HFF-Myc (cell line): ENCODE results near the gene SPATA18.

Experiments used
- DNase-seq: peaks from one replicate; pipeline ENCODE4 v3.0.0-alpha.2; 2011; ENCODE audit warnings: low read depth; ENCODE audit errors: extremely low read depth
- H3K4me3 ChIP-seq: replicated peaks from 2 replicates; pipeline ENCODE4 v1.5.1; 2011; ENCODE audit warnings: low read depth, mild to moderate bottlenecking, control low read depth, low read length
- TF ChIP-seq, protein P1 (sequence below): IDR thresholded peaks from 2 replicates; pipeline ENCODE4 v1.5.1; 2012; ENCODE audit warnings: mild to moderate bottlenecking, low read depth, low read length, control low read depth; ENCODE audit errors: missing control alignments

SPATA18 gene

DNA sequence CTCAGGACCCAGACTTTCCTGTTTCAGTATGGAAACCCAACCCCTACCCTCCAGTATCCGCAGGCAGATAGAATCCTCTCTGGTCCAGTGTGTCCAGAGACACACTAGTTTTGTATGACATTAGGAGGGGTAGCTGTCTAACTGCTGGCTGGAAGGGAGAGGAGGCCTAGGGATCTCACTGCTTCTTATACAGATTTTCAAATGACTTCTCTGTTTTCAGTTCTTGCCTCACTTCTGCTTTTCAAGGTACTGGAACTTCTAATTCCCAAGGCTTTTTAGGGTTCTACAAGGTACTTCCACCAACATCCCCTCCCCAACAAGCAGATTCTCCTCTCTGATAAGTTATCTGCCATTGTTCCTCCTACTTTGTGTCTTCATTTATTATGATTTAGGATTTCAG, 19.1 kb upstream of the SPATA18 start:
- no peak overlapping the region for H3K4me3 ChIP-seq
- DNase-seq, result no peak

DNA sequence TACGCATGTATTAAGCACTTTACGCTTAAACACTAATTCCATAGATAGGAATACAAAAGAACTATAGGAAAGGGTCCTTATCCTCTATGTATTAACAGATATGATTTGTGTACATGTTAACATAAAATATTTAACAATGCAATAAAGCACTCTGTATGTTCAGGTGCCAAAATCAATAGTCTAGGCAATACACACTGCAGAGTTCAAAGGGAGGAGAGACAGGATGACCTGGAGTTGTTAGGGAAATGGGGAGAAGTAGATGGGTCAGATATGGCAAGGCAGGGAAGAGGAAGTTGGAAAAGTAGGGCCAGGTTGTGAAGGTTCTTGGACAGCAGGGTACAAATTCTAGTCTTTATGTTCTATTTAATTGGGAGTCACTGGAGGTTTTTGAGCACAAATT, 15.9 kb upstream of the SPATA18 start:
- TF ChIP-seq, protein P1, sequence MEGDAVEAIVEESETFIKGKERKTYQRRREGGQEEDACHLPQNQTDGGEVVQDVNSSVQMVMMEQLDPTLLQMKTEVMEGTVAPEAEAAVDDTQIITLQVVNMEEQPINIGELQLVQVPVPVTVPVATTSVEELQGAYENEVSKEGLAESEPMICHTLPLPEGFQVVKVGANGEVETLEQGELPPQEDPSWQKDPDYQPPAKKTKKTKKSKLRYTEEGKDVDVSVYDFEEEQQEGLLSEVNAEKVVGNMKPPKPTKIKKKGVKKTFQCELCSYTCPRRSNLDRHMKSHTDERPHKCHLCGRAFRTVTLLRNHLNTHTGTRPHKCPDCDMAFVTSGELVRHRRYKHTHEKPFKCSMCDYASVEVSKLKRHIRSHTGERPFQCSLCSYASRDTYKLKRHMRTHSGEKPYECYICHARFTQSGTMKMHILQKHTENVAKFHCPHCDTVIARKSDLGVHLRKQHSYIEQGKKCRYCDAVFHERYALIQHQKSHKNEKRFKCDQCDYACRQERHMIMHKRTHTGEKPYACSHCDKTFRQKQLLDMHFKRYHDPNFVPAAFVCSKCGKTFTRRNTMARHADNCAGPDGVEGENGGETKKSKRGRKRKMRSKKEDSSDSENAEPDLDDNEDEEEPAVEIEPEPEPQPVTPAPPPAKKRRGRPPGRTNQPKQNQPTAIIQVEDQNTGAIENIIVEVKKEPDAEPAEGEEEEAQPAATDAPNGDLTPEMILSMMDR, result no peak
- no peak for DNase-seq
- H3K4me3 ChIP-seq, result no peak overlapping the region

More for the DNA sequence above, 19.1 kb upstream of the SPATA18 start:
- TF ChIP-seq, protein P1, result no peak

DNA sequence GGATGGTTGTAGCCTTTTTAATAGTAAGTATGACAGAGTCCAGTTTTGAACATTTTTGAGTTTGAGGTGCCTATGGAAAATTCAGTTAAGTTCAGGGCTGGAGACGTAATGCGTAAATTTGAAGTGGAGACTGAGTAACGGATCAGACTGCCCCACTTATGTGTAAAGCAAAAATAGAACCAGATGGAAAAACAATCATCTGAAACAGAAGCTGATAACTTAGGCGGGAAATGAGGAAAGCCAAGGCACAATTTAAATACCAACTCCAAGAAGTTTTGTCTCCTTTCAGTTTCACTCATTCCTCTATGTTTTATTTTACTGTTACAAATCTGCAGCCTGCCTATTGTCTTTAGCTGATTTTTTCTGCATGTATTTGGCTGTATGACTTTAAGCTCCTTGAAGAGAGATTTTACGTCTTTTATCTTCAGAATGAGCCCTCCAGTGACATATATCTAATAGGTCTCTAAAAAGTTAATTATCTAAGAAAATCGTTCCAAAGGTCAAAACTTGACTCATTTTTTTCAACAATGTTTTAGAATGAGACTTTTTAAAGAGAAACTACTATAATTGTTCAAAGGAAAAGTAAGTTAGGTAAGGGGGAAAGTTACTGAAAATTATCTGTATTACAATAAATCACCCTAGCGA, 14.1 kb upstream of the SPATA18 start:
- peak overlapping the region; percentile 68 for H3K4me3 ChIP-seq
- DNase-seq, result no peak
- TF ChIP-seq, protein P1, result no peak

DNA sequence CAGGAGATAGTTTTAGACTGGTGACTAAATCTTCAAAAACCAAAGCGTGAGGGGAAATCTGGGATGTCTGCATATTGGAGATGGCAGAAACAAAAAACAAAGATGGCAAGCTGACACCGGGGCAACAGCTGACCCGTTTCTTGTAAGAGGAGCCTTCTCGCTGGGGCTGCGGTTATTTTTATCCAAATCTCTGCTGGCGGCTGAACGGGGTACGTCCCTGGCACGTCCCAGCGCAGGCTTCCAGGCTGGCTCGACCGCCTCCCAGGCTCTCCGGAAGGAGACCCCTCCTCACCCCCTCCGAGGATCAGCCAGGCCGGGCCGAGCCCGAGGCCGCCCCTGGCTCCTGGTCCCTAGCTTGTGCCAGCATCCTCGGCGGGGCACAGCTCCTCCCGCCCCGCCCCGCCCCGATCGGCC, 13.4 kb upstream of the SPATA18 start:
- no peak for DNase-seq
- H3K4me3 ChIP-seq, result peak overlapping the region; percentile 68
- TF ChIP-seq, protein P1, result no peak

DNA sequence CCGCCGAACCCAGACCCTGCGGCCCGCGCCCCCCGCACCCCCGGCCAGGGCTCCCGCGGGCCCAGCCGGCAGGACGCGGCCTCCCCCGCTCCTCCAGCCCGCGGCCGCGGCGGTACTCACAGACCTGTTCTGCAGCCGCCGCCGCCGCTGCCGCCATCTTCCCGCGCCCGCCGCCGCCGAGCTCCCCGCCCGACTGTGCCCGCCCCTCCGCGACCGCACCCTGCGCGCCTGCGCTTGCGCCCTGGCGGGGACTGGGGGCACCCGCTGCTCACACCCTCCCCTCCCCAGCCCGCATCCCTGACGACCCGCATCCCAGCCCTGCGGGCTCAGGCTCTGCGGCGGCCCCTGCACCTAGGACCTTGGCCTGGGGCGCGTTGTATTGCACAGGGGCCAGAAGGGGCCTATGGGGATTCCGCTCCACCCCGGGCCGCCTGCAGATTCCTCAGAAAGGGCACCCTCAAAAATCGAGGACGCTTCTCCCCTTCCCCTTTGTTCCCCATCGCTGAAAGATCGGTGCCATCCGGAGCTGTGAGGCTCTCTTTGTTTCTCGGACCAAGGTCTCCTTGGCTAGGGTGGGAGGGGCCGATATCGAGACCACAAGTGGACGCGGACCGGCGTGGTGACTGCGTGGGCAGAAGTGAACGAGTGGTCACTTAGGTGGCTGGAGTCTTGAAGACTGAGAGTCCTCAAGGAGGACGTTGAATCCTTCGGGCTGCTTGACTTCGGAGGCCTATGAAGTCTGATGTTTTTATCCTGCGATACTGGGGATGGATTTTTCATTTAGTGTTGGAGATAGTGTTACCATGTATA, 12.8 kb upstream of the SPATA18 start, which contains the start of gene SGCB:
Gene SGCB, minus strand, starts transcription at position 197 of the 810 bp plus-strand sequence. Its CDS starts 40 bp downstream, at position 157.
- TF ChIP-seq, protein P1, result no peak
- peak within 1 kb of the TSS; percentile 68 for H3K4me3 ChIP-seq
- no peak for DNase-seq

DNA sequence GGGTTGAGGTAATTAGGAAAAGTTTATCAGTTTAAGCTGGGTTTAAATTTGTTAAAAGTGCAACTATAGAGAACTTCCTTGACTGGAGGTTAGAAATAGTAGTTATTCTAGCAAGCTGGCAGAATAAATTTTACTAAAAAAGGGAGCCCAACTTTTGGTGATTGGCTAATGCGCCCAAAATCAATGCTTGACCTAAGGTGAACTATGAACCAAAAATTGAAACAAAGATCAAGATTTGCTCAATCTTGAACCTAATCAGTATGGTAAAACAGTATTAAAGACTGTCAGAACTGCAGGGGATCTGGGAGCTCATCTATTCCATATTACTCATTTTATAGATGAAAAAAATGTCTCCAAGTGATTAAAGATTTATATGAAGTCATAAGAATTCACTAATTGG, 6.1 kb upstream of the SPATA18 start:
- no peak for DNase-seq
- no peak overlapping the region for H3K4me3 ChIP-seq
- TF ChIP-seq, protein P1, result no peak
